A549 treated with ZK216348 at 1 μM for 4 hours (cell line): ENCODE results near the gene ADAMTSL2. TPM values are rescaled to one million over a fixed set of nuclear protein-coding genes. Genes with fewer than 3 reads are reported as not detected.

Source experiments
- total RNA-seq: library from RNA; stranded (reverse); fragments of 200-300 nt; extraction: Qiagen RNA extraction; gene quantifications from 5 replicates; pipeline ENCODE4 v1.2.3, GENCODE V29; 2022; ENCODE audit warnings: low read depth

ADAMTSL2 gene
- not detected in 5 replicates for total RNA-seq

GRCh38 chr9:133534346-133535291, at the start of gene ADAMTSL2:
Gene ADAMTSL2, plus strand, starts transcription at chr9:133534704. Its CDS starts 2,009 bp downstream, at chr9:133536713.

GRCh38 chr9:133524679-133525228, 9.8 kb upstream of the ADAMTSL2 start, which contains the start of gene MYMK:
Gene MYMK, minus strand, starts transcription at chr9:133524959. Its CDS starts 115 bp downstream, at chr9:133524844.

GRCh38 chr9:133609311-133610098, 75.0 kb downstream of the ADAMTSL2 start, which contains the start of gene FAM163B:
Gene FAM163B, minus strand, starts transcription at chr9:133609389. Its CDS starts 29,166 bp downstream, at chr9:133580223.

Other genes with a start within 250 kb of the ADAMTSL2 start
- 17.7 to 30.3 TPM (median 28.5 TPM) in 5 replicates for gene SURF6, start 198.5 kb upstream of the ADAMTSL2 start, total RNA-seq
- gene MED22, start 186.6 kb upstream of the ADAMTSL2 start, total RNA-seq: 18.1 to 36.9 TPM (median 31.2 TPM) in 5 replicates
- gene RPL7A, start 186.5 kb upstream of the ADAMTSL2 start, total RNA-seq: 3,235 to 3,749 TPM (median 3,386 TPM) in 5 replicates
- gene SURF1, start 178.2 kb upstream of the ADAMTSL2 start, total RNA-seq: 32.8 to 49.1 TPM (median 42.1 TPM) in 5 replicates
- 36.5 to 59.1 TPM (median 49.7 TPM) in 5 replicates for gene SURF2, start 178.2 kb upstream of the ADAMTSL2 start, total RNA-seq
- 155 to 210 TPM (median 205 TPM) in 5 replicates for gene SURF4, start 158.6 kb upstream of the ADAMTSL2 start, total RNA-seq
- 0.84 to 2.0 TPM (median 0.94 TPM) in 5 replicates for gene STKLD1, start 158.3 kb upstream of the ADAMTSL2 start, total RNA-seq
- 28.2 to 40.7 TPM (median 36.1 TPM) in 5 replicates for gene REXO4, start 116.7 kb upstream of the ADAMTSL2 start, total RNA-seq
- 0.17 to 0.69 TPM (median 0.51 TPM) in 5 replicates for gene ADAMTS13, start 112.3 kb upstream of the ADAMTSL2 start, total RNA-seq
- gene CACFD1, start 74.7 kb upstream of the ADAMTSL2 start, total RNA-seq: 2.1 to 5.0 TPM (median 4.3 TPM) in 5 replicates
- 10.1 to 24.1 TPM (median 22.3 TPM) in 5 replicates for gene SLC2A6, start 55.6 kb upstream of the ADAMTSL2 start, total RNA-seq
- gene MYMK, start 9.7 kb upstream of the ADAMTSL2 start, total RNA-seq: not detected in 5 replicates
- not detected in 5 replicates for gene FAM163B, start 74.7 kb downstream of the ADAMTSL2 start, total RNA-seq
- not detected in 5 replicates for gene DBH, start 101.7 kb downstream of the ADAMTSL2 start, total RNA-seq
- 0.11 to 0.16 TPM (median 0.15 TPM) in 3 of 5 replicates, not detected in the others for gene SARDH, start 203.6 kb downstream of the ADAMTSL2 start, total RNA-seq